Measurements from ENCODE around the gene PPP4R3A.

DNA sequence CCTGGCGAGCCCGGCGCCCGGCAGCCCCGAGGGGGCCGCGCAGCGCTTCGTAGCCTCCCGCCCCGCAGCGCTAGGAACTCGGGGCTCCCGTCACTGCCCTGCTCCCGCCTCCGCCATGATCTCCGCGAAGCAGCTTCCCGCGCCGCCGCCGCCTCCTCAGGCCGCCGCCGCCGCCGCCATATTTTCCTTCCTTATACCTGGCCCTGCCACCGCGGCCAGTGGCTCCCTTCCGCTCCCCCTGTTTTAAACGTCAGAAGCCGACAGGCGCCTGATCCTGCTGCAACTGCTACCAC, 286 bp downstream of the PPP4R3A start:
- TF ChIP-seq CTCF (IDR thresholded peaks at IDR 0.05; ENCODE audit: poor library complexity) (no peak), EZH2 (IDR thresholded peaks at IDR 0.05; ENCODE audit: borderline replicate concordance) (no peak), EZH2phosphoT487 (IDR thresholded peaks at IDR 0.05; ENCODE audit: low read depth, severe bottlenecking, unreplicated experiment) (no peak)
